Panc1 (cell line): ENCODE data around the gene FRMD5. TPM values are rescaled to one million over a fixed set of nuclear protein-coding genes. Genes with fewer than 3 reads are reported as not detected.
A peak's percentile ranks its signal among the peaks of the same experiment; 100 is the strongest.

Source experiments
- ATAC-seq: fragments of 200-7000 bp; cut with Tn5 transposase; 2 replicates; pipeline ENCODE4 v1.9.1; 2020; ENCODE audit warnings: mild to moderate bottlenecking, moderate library complexity
- BruUV-seq: library from RNA; stranded (reverse); fragments of 400-500 nt; replicated peaks from 2 replicates; lab custom pipeline; 2021; lab: Mats Ljungman, UMichigan
- CTCF ChIA-PET: fragments of 300-600 bp; sonication (Branson Sonifier 250); formaldehyde crosslinking; loops from one replicate; lab custom pipeline; 2022; ENCODE audit warnings: antibody characterized with exemption; lab: Charles Lee
- POLR2A ChIA-PET: fragments of 300-600 bp; sonication (Branson Sonifier 250); formaldehyde crosslinking; loops from one replicate; lab custom pipeline; 2022; ENCODE audit warnings: antibody characterized with exemption; lab: Charles Lee
- DNase-seq: peaks from one replicate; pipeline ENCODE4 v3.0.0-alpha.2; 2010; ENCODE audit warnings: low read depth, low spot score
- H3K27ac ChIP-seq: 2 replicates; pipeline ENCODE4 v1.5.1; 2011; ENCODE audit warnings: mild to moderate bottlenecking, low read length, inconsistent platforms
- H3K27me3 ChIP-seq: fragments of 200-500 bp; sonication (Bioruptor generic); 2 replicates; pipeline ENCODE4 v1.6.0; 2014; ENCODE audit warnings: low read length, inconsistent platforms; ENCODE audit not compliant: control insufficient read depth, insufficient read depth
- H3K36me3 ChIP-seq: fragments of 200-500 bp; sonication (Bioruptor generic); 2 replicates; pipeline ENCODE4 v1.5.1; 2014; ENCODE audit warnings: inconsistent platforms, mild to moderate bottlenecking, low read length, moderate library complexity; ENCODE audit not compliant: control insufficient read depth, insufficient read depth
- H3K4me1 ChIP-seq: 2 replicates; pipeline ENCODE4 v1.5.1; 2011; ENCODE audit warnings: inconsistent platforms, mild to moderate bottlenecking, low read length, moderate library complexity; ENCODE audit not compliant: control insufficient read depth, insufficient read depth
- H3K4me3 ChIP-seq, 2 experiments: 2 replicates each; pipeline ENCODE4 v1.5.1; 2011 to 2012; ENCODE audit warnings: low read depth in 2 of 2, low read length in 2 of 2, mild to moderate bottlenecking in 2 of 2, inconsistent platforms in 1 of 2, moderate library complexity in 1 of 2
- H3K9me3 ChIP-seq: fragments of 200-500 bp; sonication (Bioruptor generic); 2 replicates; pipeline ENCODE4 v1.5.1; 2014; ENCODE audit warnings: low read depth, mild to moderate bottlenecking, inconsistent platforms, low read length, moderate library complexity; ENCODE audit not compliant: control insufficient read depth, insufficient read depth
- CTCF ChIP-seq: fragments of 450-650 bp; IDR thresholded peaks from 2 replicates; pipeline ENCODE4 v1.5.1; 2017; ENCODE audit warnings: mild to moderate bottlenecking
- POLR2AphosphoS5 ChIP-seq: IDR thresholded peaks from 2 replicates; pipeline ENCODE4 v1.6.1; 2012; ENCODE audit warnings: mild to moderate bottlenecking, low read depth, low read length, moderate library complexity
- SIN3A ChIP-seq: IDR thresholded peaks from 2 replicates; pipeline ENCODE4 v1.6.1; 2012; ENCODE audit warnings: low read depth, mild to moderate bottlenecking, low read length, moderate library complexity, borderline replicate concordance; ENCODE audit not compliant: insufficient read depth
- TCF7L2 ChIP-seq: IDR thresholded peaks from 2 replicates; pipeline ENCODE4 v1.6.1; 2011; ENCODE audit warnings: mild to moderate bottlenecking, low read depth, low read length, inconsistent platforms
- in situ Hi-C: cut with HindIII; loops from 2 replicates; pipeline ENCODE4 v1.10.0; 2016; ENCODE audit warnings: low sequenced_read_pairs, low pct_unique_long_range_greater_than_20kb
- intact Hi-C: fragments of 100-400 bp; cut with micrococcal nuclease; formaldehyde crosslinking; loops from one replicate; pipeline ENCODE4 v1.10.0; 2022; ENCODE audit not compliant: unreplicated experiment
- total RNA-seq: library from RNA; stranded (reverse); gene quantifications from one replicate; pipeline ENCODE4 v1.2.1, GENCODE V29; 2021; ENCODE audit not compliant: unreplicated experiment
- TF ChIP-seq, protein P1 (sequence below), 2 experiments: IDR thresholded peaks; 2 replicates each; pipeline ENCODE4 v1.6.1; 2011 to 2012; ENCODE audit warnings: low read depth in 2 of 2, control low read depth in 1 of 2, low read length in 1 of 2, mild to moderate bottlenecking in 1 of 2, moderate library complexity in 1 of 2; ENCODE audit not compliant: insufficient read depth in 1 of 2

The FRMD5 gene
- total RNA-seq, 1 experiment from 2014 or later: 18.3 TPM

DNA sequence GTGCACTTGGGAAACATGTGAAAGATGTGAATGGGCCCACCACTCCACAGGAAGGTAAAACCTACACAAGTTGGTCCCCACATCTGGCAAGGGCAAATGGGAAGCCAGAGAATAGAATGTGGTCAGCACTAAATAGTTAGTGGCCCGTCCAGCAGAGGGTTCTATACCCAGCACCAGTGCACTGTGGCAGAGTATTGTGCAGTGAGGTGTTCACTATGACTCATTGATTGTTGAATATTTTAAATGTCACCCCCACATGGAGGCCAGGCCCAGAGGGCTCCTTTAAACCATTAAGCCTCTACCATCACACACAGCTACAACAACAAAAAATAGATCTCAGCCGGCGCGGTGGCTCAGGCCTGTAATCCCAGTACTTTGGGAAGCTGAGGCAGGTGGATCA, 11.7 kb downstream of the FRMD5 start:
- Histone ChIP-seq H3K36me3 (no peaks in the 10 kb centered on the region), H3K27me3 (no peaks in the 10 kb centered on the region), H3K9me3 (no peaks in the 10 kb centered on the region), H3K4me3 (no peak overlapping the region), H3K4me1 (no peaks in the 10 kb centered on the region), H3K27ac (no peak overlapping the region)
- no TSS peak for BruUV-seq
- no peak for DNase-seq
- peak; percentile 64; the same call in 1 of the 2 replicates for ATAC-seq
- TF ChIP-seq TCF7L2 (no peak), POLR2AphosphoS5 (no peak), CTCF (no peak), SIN3A (no peak)
- TF ChIP-seq, protein P1, sequence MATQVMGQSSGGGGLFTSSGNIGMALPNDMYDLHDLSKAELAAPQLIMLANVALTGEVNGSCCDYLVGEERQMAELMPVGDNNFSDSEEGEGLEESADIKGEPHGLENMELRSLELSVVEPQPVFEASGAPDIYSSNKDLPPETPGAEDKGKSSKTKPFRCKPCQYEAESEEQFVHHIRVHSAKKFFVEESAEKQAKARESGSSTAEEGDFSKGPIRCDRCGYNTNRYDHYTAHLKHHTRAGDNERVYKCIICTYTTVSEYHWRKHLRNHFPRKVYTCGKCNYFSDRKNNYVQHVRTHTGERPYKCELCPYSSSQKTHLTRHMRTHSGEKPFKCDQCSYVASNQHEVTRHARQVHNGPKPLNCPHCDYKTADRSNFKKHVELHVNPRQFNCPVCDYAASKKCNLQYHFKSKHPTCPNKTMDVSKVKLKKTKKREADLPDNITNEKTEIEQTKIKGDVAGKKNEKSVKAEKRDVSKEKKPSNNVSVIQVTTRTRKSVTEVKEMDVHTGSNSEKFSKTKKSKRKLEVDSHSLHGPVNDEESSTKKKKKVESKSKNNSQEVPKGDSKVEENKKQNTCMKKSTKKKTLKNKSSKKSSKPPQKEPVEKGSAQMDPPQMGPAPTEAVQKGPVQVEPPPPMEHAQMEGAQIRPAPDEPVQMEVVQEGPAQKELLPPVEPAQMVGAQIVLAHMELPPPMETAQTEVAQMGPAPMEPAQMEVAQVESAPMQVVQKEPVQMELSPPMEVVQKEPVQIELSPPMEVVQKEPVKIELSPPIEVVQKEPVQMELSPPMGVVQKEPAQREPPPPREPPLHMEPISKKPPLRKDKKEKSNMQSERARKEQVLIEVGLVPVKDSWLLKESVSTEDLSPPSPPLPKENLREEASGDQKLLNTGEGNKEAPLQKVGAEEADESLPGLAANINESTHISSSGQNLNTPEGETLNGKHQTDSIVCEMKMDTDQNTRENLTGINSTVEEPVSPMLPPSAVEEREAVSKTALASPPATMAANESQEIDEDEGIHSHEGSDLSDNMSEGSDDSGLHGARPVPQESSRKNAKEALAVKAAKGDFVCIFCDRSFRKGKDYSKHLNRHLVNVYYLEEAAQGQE (IDR thresholded peaks at IDR 0.05; ENCODE audit: insufficient read depth in 1 of 2, low read depth in 2 of 2, low read length in 1 of 2): no peak
- CTCF ChIA-PET: interaction anchor here (0.7 kb wide), 1 partner anchor 10 kb away, joined by 3 read pairs; no protein-coding TSS in a partner anchor
- POLR2A ChIA-PET: no interaction called here
- intact Hi-C loops (no loop called here), in situ Hi-C loops (no loop called here)

DNA sequence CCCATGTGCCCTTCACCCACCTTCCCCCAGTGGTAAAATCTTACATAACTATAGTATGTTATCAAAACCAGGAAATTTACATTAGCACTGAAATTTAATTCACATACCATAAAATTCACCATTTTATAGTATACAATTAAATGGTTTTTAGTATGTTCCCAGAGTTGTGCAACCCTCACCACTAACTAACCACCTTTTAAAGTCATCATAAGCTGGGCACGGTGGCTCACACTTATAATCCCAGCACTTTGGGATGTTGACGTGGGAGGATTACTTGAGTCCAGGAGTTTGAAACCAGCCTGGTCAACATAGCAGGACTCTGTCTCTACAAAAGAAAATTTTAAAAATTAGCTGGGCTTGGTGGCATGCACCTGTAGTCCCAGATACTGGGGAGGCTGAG, 13.7 kb downstream of the FRMD5 start:
- Histone ChIP-seq H3K27me3 (no peaks in the 10 kb centered on the region), H3K27ac (no peak overlapping the region), H3K36me3 (no peaks in the 10 kb centered on the region), H3K4me3 (no peak overlapping the region), H3K4me1 (no peaks in the 10 kb centered on the region), H3K9me3 (no peaks in the 10 kb centered on the region)
- DNase-seq (no peak), ATAC-seq (no peak)
- no TSS peak for BruUV-seq
- ChIA-PET CTCF (no interaction called here), POLR2A (no interaction called here)
- in situ Hi-C loops (no loop called here), intact Hi-C loops (no loop called here)
- TF ChIP-seq POLR2AphosphoS5: no peak
- no peak for TF ChIP-seq SIN3A
- TF ChIP-seq CTCF: no peak
- TF ChIP-seq, protein P1 (IDR thresholded peaks at IDR 0.05; ENCODE audit: insufficient read depth in 1 of 2, low read depth in 2 of 2, low read length in 1 of 2): no peak
- TF ChIP-seq TCF7L2: no peak
